NCI-H1105 (cell line): ENCODE data around the gene SERPINA3.
"Not testable (repeated sequence)": the region's sequence is repeated elsewhere in the genome, so short reads cannot be mapped to it uniquely, and the experiment has no call there.

Experiments
- DNase-seq: peaks from one replicate; lab custom pipeline; 2025; lab: John Stamatoyannopoulos, UW

The SERPINA3 gene

DNA sequence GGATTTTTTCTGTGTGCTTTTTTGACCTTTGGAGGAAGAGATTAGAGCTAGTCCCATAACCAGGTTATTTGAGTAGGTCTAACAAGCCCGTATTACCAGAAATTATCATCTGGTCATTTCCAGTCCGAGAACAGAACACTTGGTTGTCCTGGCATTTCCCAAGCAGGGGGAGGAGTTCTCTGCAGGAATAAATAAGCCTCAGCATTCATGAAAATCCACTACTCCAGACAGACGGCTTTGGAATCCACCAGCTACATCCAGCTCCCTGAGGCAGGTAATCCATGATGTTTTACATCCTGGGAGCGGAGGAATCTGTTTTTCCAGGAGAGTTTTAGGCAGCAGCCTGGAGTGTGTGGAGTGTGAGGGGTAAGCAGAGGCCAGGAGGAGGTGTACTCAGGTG lies at the start of gene SERPINA3:
Gene SERPINA3 (plus strand): TSS at position 218 of the 400 bp plus-strand sequence. CDS start 2,051 bp downstream, outside the sequence.
- DNase-seq, result no peak

DNA sequence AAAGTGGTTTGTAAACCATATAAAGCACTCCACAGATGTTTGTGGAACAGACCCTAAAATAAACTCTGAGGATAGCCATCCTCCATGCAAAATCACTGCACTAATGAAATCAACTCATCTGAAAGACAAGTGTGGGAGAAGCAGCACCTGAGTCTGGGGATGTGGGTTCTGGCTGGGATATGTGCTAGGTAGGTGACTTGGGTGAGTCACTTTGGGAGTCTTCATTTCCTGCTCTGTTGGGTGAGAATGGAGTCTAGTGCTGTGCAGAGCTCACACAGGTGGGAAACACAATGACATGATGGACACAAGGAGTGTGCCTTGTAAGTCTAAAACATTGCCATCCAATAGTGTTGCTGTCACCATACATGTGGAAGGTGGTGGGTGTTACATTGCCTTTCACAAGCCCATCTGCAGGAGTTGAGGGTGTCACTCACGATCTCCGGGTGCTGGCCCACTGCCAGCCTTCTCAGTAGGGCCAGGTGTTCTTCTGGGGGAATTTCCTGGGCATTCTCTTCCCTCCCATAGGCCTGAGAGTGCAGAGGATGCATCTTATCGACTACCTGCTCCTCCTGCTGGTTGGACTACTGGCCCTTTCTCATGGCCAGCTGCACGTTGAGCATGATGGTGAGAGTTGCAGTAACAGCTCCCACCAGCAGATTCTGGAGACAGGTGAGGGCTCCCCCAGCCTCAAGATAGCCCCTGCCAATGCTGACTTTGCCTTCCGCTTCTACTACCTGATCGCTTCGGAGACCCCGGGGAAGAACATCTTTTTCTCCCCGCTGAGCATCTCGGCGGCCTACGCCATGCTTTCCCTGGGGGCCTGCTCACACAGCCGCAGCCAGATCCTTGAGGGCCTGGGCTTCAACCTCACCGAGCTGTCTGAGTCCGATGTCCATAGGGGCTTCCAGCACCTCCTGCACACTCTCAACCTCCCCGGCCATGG lies 49.0 kb upstream of the SERPINA3 start:
- no peak for DNase-seq

DNA sequence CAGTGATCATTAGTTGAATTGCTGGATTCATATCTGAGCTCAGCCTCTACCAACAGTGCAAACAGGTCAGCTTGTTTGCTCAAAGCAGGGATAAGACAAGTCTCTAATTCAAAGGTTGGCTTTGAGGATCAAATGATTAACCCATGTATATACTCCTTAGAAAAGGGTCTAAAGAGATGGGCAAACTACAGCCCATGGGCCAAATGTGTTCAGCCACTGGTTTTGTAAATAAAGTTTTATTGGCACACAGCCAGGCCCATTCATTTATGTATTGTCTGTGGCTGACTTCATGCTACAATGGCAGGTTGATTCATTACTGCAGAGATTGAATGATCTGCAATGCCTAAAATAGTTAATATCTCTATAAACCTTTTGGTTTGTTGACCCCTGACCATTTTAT lies 47.8 kb upstream of the SERPINA3 start:
- DNase-seq, result no peak

- no peak for DNase-seq
Observed at GRCh38 chr14:94568186-94568585, 44.0 kb upstream of the SERPINA3 start.

DNA sequence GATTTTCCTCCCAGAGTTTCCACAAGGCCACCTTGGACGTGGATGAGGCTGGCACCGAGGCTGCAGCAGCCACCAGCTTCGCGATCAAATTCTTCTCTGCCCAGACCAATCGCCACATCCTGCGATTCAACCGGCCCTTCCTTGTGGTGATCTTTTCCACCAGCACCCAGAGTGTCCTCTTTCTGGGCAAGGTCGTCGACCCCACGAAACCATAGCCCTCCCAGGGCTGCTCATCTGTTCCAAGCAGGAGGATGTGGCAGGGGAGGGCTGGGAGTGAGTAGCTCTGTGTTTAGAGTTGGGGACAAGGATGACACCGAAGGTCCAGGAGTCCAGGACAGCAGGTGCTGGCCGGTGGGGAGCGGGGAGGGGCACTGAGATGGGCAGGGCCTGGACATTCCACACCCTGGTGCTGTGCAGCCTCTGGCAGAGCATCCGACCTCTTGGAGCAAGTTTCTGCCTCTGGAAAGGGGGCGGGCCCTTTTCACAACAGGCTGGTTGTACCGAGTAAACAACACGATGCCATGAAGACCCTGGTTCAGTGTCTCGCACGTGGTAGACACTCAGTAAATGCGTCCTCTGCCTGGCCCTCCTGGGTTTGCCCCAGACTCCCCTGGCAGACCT lies 42.7 kb upstream of the SERPINA3 start:
- DNase-seq, result no peak

DNA sequence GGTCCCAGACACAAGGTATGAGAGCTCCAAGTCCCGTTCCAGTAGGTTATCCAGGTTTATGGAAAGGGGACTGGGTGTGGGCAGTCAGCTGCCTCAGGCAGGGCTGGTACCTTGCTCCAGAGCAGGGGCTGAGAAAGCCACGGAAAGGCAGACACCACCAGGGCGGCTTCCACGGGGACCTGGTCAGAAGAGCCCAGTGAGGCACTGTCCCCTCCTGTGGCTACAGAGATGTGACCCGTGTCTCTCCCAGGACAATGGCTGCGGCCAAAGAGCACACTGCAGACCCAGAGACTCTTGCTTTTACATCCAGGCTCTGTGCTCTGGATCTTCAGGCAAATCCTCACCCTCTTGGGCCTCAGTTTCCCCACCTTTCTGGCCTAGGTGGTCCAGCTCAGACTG lies 42.2 kb upstream of the SERPINA3 start:
- DNase-seq, result no peak

DNA sequence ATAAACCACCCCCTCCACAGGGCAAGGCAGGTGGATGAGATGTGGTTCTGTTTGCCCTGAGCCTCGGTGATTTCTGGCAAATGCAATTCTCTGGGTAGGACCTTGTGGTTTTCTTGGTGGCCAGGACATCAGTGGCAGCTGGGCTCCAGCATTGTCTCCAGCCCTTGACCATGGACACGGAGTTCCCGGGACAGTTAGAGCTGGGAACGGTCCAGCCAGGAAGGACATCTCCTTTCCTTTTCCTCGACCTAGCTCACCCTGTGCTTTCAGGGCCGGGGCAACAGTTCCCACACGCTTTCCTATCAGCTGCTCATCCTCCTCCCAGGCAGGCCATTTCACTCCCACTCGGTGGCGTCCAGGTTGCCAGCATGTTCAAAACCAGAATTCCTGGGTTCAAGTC lies 41.8 kb upstream of the SERPINA3 start:
- DNase-seq, result no peak

GRCh38 chr14:94571395-94571794 lies 40.8 kb upstream of the SERPINA3 start:
- DNase-seq, result no peak

- no peak for DNase-seq
Observed at GRCh38 chr14:94571950-94572349, 40.2 kb upstream of the SERPINA3 start.

- no peak for DNase-seq
Observed at GRCh38 chr14:94572637-94573303, 39.4 kb upstream of the SERPINA3 start.

- DNase-seq, result no peak
Observed at GRCh38 chr14:94573475-94574277, 38.5 kb upstream of the SERPINA3 start.

DNA sequence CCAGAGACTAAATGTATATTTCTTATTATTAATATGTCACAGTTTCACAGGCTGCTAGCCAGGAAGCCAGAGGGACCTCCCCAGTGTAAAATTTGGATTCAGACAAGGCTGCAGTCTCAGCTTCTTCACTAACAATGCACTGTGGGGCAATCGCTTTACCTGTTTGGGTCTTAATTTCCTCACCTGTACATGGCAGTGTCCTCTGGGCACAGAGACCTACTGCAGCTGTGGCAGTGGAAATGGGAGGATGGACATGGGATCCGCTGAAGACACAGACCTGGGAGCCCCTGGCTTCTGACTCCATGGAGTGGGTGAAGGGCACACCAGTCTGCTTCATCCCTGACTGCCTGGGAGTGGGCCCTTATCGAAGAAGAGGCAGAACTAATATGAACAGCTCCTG lies 37.9 kb upstream of the SERPINA3 start:
- no peak for DNase-seq

GRCh38 chr14:94575730-94576585 lies 36.2 kb upstream of the SERPINA3 start:
- DNase-seq, result no peak

GRCh38 chr14:94577472-94577871 lies 34.7 kb upstream of the SERPINA3 start:
- not testable (repeated sequence) for DNase-seq

- no peak for DNase-seq
Observed at GRCh38 chr14:94578712-94579111, 33.5 kb upstream of the SERPINA3 start.

GRCh38 chr14:94581127-94581999 lies 30.8 kb upstream of the SERPINA3 start, which contains the start of gene SERPINA5:
SERPINA5 (plus strand) TSS chr14:94581426; CDS start chr14:94587363, 5,937 bp downstream.
- no peak for DNase-seq

- DNase-seq, result no peak
Observed at GRCh38 chr14:94582199-94582750, 29.9 kb upstream of the SERPINA3 start.

- no peak for DNase-seq
Observed at GRCh38 chr14:94582851-94583250, 29.3 kb upstream of the SERPINA3 start.

GRCh38 chr14:94583557-94583956 lies 28.6 kb upstream of the SERPINA3 start:
- DNase-seq, result no peak
